ENCODE results near the gene ZNF683.

DNA sequence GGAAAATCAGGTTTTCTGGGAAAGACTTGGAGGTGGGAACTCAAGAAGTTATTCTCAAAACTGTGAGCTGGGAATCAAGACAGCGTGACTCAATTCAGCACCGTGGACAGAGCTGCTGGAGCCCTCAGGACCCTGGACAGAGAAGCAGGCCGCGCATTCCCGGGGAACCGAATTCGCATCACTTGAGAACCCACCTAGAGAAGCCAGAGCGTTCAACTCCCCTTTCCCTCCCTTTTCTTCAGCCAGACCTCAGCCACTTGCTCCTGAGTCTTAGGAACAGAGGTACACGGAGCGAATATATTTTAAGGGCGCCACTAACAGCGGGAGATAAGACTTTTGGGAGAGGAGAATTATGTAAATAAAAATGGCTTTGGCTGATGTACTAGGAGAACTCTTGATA is 36.1 kb upstream of the ZNF683 start:
- TF ChIP-seq, protein P1, sequence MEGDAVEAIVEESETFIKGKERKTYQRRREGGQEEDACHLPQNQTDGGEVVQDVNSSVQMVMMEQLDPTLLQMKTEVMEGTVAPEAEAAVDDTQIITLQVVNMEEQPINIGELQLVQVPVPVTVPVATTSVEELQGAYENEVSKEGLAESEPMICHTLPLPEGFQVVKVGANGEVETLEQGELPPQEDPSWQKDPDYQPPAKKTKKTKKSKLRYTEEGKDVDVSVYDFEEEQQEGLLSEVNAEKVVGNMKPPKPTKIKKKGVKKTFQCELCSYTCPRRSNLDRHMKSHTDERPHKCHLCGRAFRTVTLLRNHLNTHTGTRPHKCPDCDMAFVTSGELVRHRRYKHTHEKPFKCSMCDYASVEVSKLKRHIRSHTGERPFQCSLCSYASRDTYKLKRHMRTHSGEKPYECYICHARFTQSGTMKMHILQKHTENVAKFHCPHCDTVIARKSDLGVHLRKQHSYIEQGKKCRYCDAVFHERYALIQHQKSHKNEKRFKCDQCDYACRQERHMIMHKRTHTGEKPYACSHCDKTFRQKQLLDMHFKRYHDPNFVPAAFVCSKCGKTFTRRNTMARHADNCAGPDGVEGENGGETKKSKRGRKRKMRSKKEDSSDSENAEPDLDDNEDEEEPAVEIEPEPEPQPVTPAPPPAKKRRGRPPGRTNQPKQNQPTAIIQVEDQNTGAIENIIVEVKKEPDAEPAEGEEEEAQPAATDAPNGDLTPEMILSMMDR (IDR thresholded peaks at IDR 0.05) = no peak
- TF ChIP-seq EP300 (IDR thresholded peaks at IDR 0.05) (no peak), POLR2A (IDR thresholded peaks at IDR 0.05) (no peak), POLR2AphosphoS5 (IDR thresholded peaks at IDR 0.05) (no peak)
